ENCODE data around the gene BCAR3.

DNA sequence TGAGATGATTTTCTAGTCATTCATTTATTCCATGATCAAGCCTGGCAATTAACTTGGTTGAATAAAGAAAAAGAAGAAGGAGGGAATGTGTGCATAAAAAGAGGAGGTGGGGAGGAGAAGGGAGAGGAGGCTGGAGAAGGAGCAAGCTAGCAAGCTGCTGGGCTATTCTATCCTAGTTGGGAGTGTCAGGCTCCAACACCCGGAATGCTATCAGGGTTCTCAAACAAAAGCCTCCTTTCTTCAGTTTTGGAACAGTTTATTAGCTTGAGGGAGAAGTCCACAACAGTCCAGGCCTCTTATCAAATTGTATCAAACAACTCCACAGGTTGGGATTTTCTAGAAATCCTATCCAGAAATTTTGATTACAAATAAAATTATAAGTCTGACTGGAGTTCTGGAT lies 80.0 kb downstream of the BCAR3 start:
- no peak for TF ChIP-seq EZH2 (IDR thresholded peaks at IDR 0.05; ENCODE audit: borderline replicate concordance, low read length)
- TF ChIP-seq, protein P1, sequence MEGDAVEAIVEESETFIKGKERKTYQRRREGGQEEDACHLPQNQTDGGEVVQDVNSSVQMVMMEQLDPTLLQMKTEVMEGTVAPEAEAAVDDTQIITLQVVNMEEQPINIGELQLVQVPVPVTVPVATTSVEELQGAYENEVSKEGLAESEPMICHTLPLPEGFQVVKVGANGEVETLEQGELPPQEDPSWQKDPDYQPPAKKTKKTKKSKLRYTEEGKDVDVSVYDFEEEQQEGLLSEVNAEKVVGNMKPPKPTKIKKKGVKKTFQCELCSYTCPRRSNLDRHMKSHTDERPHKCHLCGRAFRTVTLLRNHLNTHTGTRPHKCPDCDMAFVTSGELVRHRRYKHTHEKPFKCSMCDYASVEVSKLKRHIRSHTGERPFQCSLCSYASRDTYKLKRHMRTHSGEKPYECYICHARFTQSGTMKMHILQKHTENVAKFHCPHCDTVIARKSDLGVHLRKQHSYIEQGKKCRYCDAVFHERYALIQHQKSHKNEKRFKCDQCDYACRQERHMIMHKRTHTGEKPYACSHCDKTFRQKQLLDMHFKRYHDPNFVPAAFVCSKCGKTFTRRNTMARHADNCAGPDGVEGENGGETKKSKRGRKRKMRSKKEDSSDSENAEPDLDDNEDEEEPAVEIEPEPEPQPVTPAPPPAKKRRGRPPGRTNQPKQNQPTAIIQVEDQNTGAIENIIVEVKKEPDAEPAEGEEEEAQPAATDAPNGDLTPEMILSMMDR (conservative IDR thresholded peaks at IDR 0.05 in 1 of 2, IDR thresholded peaks at IDR 0.05 in 1 of 2; ENCODE audit: extremely low read depth in 1 of 2, insufficient read depth in 1 of 2, low read depth in 1 of 2, low read length in 2 of 2) = no peak

Measured in mammary epithelial cell (primary cell).